ENCODE results near the gene KIAA1210. TPM values are rescaled to one million over a fixed set of nuclear protein-coding genes. Genes with fewer than 3 reads are reported as not detected.

KIAA1210 gene
- total and polyA plus RNA-seq, 4 donors: not detected

- Histone ChIP-seq H3K4me3 (ENCODE audit: low read depth in 1 of 3, low read length in 3 of 3) (no peak within 1 kb of the TSS), H3K9ac (ENCODE audit: low read depth in 1 of 2, low read length in 2 of 2) (no peak within 1 kb of the TSS), H3K27me3 (ENCODE audit: control insufficient read depth in 4 of 4, insufficient read depth in 4 of 4, low read length in 3 of 4) (peaks cover 0 to 2% (median 0%) of the 10 kb centered on the region in 4 donors), H3K4me1 (ENCODE audit: control insufficient read depth in 4 of 4, insufficient read depth in 4 of 4, low read length in 3 of 4) (no peaks in the 10 kb centered on the region), H3K9me3 (ENCODE audit: control insufficient read depth in 4 of 4, low read length in 3 of 4) (no peaks in the 10 kb centered on the region), H3K36me3 (ENCODE audit: control insufficient read depth in 4 of 4, insufficient read depth in 3 of 4, low read depth in 1 of 4, low read length in 3 of 4) (no peaks in the 10 kb centered on the region), H3K27ac (ENCODE audit: low read depth in 1 of 2, low read length in 2 of 2) (no peak within 1 kb of the TSS)
- no peak for TF ChIP-seq NR2F2 (IDR thresholded peaks at IDR 0.05)
- no peak for TF ChIP-seq REST (IDR thresholded peaks at IDR 0.05)
- no peak for TF ChIP-seq CTCF (IDR thresholded peaks at IDR 0.05; ENCODE audit: low read depth, low read length, missing input control)
- TF ChIP-seq FOXA1 (IDR thresholded peaks at IDR 0.05): no peak
- no peak for TF ChIP-seq HNF4G (IDR thresholded peaks at IDR 0.05)
- TF ChIP-seq RXRA (IDR thresholded peaks at IDR 0.05): no peak
- no peak for TF ChIP-seq EGR1 (IDR thresholded peaks at IDR 0.05; ENCODE audit: low read depth in 2 of 2)
- TF ChIP-seq TAF1 (conservative IDR thresholded peaks at IDR 0.05): no peak
- TF ChIP-seq JUND (IDR thresholded peaks at IDR 0.05): no peak
- DNase-seq (ENCODE audit: low spot score): no peak
- WGBS: 95% methylated on average over 6 of the region's 6 CpGs
Observed at GRCh38 chrX:119072744-119073143, 54.9 kb downstream of the KIAA1210 start, which contains the start of gene CT47C1. Gene CT47C1 (plus strand): TSS chrX:119072993. CDS start chrX:119073226, 233 bp downstream.

GRCh38 chrX:119071381-119071780 is 56.2 kb downstream of the KIAA1210 start:
- no peaks in the 10 kb centered on the region for H3K4me1 ChIP-seq (ENCODE audit: control insufficient read depth in 4 of 4, insufficient read depth in 4 of 4, low read length in 3 of 4)
- DNase-seq (ENCODE audit: low spot score): no peak
- 67% methylated on average over 2 of the region's 2 CpGs for WGBS
- TF ChIP-seq MAX (IDR thresholded peaks at IDR 0.05) (no peak), RAD21 (IDR thresholded peaks at IDR 0.05) (no peak), FOXA1 (IDR thresholded peaks at IDR 0.05) (no peak), RXRA (IDR thresholded peaks at IDR 0.05) (no peak), EGR1 (IDR thresholded peaks at IDR 0.05; ENCODE audit: low read depth in 2 of 2) (no peak), TAF1 (conservative IDR thresholded peaks at IDR 0.05) (no peak), YY1 (IDR thresholded peaks at IDR 0.05) (no peak), REST (IDR thresholded peaks at IDR 0.05) (no peak), GABPA (IDR thresholded peaks at IDR 0.05 in 1 of 2, conservative IDR thresholded peaks at IDR 0.05 in 1 of 2) (no peak), NR2F2 (IDR thresholded peaks at IDR 0.05) (no peak), SP1 (IDR thresholded peaks at IDR 0.05) (no peak), HNF4G (IDR thresholded peaks at IDR 0.05) (no peak), FOXA2 (IDR thresholded peaks at IDR 0.05) (no peak), JUND (IDR thresholded peaks at IDR 0.05) (no peak)
- TF ChIP-seq, protein P1, sequence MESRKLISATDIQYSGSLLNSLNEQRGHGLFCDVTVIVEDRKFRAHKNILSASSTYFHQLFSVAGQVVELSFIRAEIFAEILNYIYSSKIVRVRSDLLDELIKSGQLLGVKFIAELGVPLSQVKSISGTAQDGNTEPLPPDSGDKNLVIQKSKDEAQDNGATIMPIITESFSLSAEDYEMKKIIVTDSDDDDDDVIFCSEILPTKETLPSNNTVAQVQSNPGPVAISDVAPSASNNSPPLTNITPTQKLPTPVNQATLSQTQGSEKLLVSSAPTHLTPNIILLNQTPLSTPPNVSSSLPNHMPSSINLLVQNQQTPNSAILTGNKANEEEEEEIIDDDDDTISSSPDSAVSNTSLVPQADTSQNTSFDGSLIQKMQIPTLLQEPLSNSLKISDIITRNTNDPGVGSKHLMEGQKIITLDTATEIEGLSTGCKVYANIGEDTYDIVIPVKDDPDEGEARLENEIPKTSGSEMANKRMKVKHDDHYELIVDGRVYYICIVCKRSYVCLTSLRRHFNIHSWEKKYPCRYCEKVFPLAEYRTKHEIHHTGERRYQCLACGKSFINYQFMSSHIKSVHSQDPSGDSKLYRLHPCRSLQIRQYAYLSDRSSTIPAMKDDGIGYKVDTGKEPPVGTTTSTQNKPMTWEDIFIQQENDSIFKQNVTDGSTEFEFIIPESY (IDR thresholded peaks at IDR 0.05): no peak
- TF ChIP-seq, protein P2, sequence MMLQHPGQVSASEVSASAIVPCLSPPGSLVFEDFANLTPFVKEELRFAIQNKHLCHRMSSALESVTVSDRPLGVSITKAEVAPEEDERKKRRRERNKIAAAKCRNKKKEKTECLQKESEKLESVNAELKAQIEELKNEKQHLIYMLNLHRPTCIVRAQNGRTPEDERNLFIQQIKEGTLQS (IDR thresholded peaks at IDR 0.05): no peak
- no peaks in the 10 kb centered on the region for H3K36me3 ChIP-seq (ENCODE audit: control insufficient read depth in 4 of 4, insufficient read depth in 3 of 4, low read depth in 1 of 4, low read length in 3 of 4)
- H3K4me3 ChIP-seq (ENCODE audit: low read depth in 1 of 3, low read length in 3 of 3): no peak overlapping the region
- H3K27me3 ChIP-seq (ENCODE audit: control insufficient read depth in 4 of 4, insufficient read depth in 4 of 4, low read length in 3 of 4): peaks cover 0 to 2% (median 0%) of the 10 kb centered on the region in 4 donors
- H3K9ac ChIP-seq (ENCODE audit: low read depth in 1 of 2, low read length in 2 of 2): no peak overlapping the region
- no peak overlapping the region for H3K27ac ChIP-seq (ENCODE audit: low read depth in 1 of 2, low read length in 2 of 2)
- H3K9me3 ChIP-seq (ENCODE audit: control insufficient read depth in 4 of 4, low read length in 3 of 4): no peaks in the 10 kb centered on the region
